Fibroblast of lung (primary cell): Measurements from ENCODE around the gene SREBF1. TPM values are rescaled to one million over a fixed set of nuclear protein-coding genes. Genes with fewer than 3 reads are reported as not detected.

Experiments used
- DNase-seq, 2 donors: peaks; one replicate each; pipeline versions ENCODE4 v3.0.0 to v3.0.0-alpha.2; 2010; ENCODE audit warnings: low read depth in 2 of 2
- H2AFZ ChIP-seq: 2 replicates; pipeline ENCODE4 v1.5.1; 2012; ENCODE audit warnings: low read length, control low read depth, inconsistent platforms
- H3K27ac ChIP-seq: 2 replicates; pipeline ENCODE4 v1.5.1; 2011; ENCODE audit warnings: low read length, control low read depth; ENCODE audit not compliant: insufficient read depth
- H3K27me3 ChIP-seq: 2 replicates; pipeline ENCODE4 v1.5.1; 2011; ENCODE audit warnings: mild to moderate bottlenecking, low read length; ENCODE audit not compliant: control insufficient read depth, insufficient read depth
- H3K36me3 ChIP-seq: 2 replicates; pipeline ENCODE4 v1.5.1; 2011; ENCODE audit warnings: low read length; ENCODE audit not compliant: control insufficient read depth, insufficient read depth
- H3K4me1 ChIP-seq: 2 replicates; pipeline ENCODE4 v1.5.1; 2011; ENCODE audit warnings: low read length; ENCODE audit not compliant: control insufficient read depth, insufficient read depth; ENCODE audit errors: extremely low read depth
- H3K4me2 ChIP-seq: 2 replicates; pipeline ENCODE4 v1.5.1; 2011; ENCODE audit warnings: low read length, control low read depth; ENCODE audit not compliant: insufficient read depth; ENCODE audit errors: extremely low read depth
- H3K4me3 ChIP-seq, 4 experiments: fragments of 200-600 bp in 1 of 4; sonication (generic) in 1 of 4; replicated peaks in 1 of 4; 2 replicates each; pipeline ENCODE4 v1.5.1; 2011 to 2016; ENCODE audit warnings: low read length in 4 of 4, low read depth in 3 of 4, mild to moderate bottlenecking in 3 of 4, control low read depth in 2 of 4, inconsistent platforms in 1 of 4, mixed read lengths in 1 of 4; ENCODE audit not compliant: insufficient read depth in 1 of 4; ENCODE audit errors: control extremely low read depth in 1 of 4
- H3K79me2 ChIP-seq: 2 replicates; pipeline ENCODE4 v1.5.1; 2012; ENCODE audit warnings: mild to moderate bottlenecking, low read length, inconsistent platforms; ENCODE audit not compliant: control insufficient read depth, insufficient read depth
- H3K9ac ChIP-seq: 2 replicates; pipeline ENCODE4 v1.5.1; 2011; ENCODE audit warnings: mild to moderate bottlenecking, low read length, control low read depth; ENCODE audit not compliant: insufficient read depth
- H3K9me3 ChIP-seq: 2 replicates; pipeline ENCODE4 v1.5.1; 2012; ENCODE audit warnings: low read depth, low read length; ENCODE audit not compliant: control insufficient read depth, insufficient read depth
- H4K20me1 ChIP-seq: 2 replicates; pipeline ENCODE4 v1.5.1; 2011; ENCODE audit warnings: low read length; ENCODE audit not compliant: control insufficient read depth, insufficient read depth; ENCODE audit errors: extremely low read depth
- EZH2 ChIP-seq: IDR thresholded peaks from 2 replicates; pipeline ENCODE4 v1.5.1; 2012; ENCODE audit warnings: low read length, control low read depth, mild to moderate bottlenecking; ENCODE audit errors: missing control alignments
- polyA plus RNA-seq, 2 donors: library from polyadenylated mRNA; depleted of rRNA in 1 of 2; stranded (reverse) in 1 of 2; unstranded in 1 of 2; fragments of >200 nt; gene quantifications; 2 replicates each; pipeline ENCODE4 v1.2.1, GENCODE V29; 2011 to 2012; ENCODE audit warnings: missing spikeins in 1 of 2
- total RNA-seq: library from RNA; depleted of rRNA; stranded (reverse); fragments of >200 nt; gene quantifications from 2 replicates; pipeline ENCODE4 v1.2.1, GENCODE V29; 2014
- TF ChIP-seq, protein P1 (sequence below), 2 donors: IDR thresholded peaks in 1 of 2; conservative IDR thresholded peaks in 1 of 2; 1 replicate in 1 of 2; 2 replicates in 1 of 2; pipeline ENCODE4 v1.5.1; 2011 to 2012; ENCODE audit warnings: low read length in 2 of 2, control low read depth in 1 of 2, inconsistent platforms in 1 of 2, low read depth in 1 of 2, mild to moderate bottlenecking in 1 of 2

The SREBF1 gene
- total and polyA plus RNA-seq, 2 donors (not counting 1 experiment from before 2014, with no cell fraction given) = 29.7 to 77.6 TPM

DNA sequence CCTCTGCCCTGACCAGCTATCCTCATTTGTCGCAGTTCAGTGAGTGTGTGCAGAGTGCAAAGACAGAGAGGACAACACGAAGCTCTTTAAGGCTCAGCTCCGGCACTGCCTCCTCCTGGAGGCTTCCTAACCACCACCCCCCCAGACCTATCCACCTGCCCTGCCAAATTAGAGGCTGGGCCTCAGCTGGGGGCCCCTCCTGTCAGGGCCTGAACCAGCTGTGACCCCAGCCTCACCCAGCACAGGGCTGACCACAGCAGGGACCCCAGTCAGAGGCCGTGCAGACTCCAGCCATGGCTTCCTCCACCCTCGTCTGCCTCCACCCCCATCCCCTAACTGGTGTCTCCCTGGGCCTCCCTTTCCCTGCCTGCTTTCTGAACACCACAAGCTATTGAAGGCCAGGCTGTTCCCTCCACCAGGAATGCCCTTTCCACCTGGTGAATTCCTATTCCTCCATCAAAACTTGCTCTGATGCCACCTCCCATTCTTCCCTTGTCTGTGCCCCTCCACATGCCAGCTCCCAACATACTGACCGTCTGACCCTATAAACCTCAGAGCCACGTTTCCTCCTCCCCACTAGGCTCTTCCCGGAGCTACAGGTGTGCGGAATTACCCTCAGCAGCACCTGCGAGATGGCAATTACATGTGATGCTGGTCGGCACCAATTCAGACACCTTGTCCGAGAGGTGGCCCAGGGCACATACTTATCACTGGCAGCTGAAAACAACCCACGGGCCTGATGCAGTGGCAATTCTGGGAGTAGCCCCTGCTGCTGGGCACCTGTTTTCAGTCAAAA, 8.8 kb downstream of the SREBF1 start:
- Histone ChIP-seq H3K9ac (no peak overlapping the region), H3K27ac (no peak overlapping the region), H3K9me3 (no peaks in the 10 kb centered on the region), H3K4me2 (no peak overlapping the region), H3K4me1 (peaks cover 25% of the 10 kb centered on the region), H3K79me2 (peaks cover 79% of the 10 kb centered on the region), H2AFZ (no peak overlapping the region), H3K36me3 (peaks cover 4% of the 10 kb centered on the region), H4K20me1 (no peaks in the 10 kb centered on the region), H3K27me3 (no peaks in the 10 kb centered on the region), H3K4me3 (no peak overlapping the region)
- TF ChIP-seq EZH2 = no peak
- TF ChIP-seq, protein P1, sequence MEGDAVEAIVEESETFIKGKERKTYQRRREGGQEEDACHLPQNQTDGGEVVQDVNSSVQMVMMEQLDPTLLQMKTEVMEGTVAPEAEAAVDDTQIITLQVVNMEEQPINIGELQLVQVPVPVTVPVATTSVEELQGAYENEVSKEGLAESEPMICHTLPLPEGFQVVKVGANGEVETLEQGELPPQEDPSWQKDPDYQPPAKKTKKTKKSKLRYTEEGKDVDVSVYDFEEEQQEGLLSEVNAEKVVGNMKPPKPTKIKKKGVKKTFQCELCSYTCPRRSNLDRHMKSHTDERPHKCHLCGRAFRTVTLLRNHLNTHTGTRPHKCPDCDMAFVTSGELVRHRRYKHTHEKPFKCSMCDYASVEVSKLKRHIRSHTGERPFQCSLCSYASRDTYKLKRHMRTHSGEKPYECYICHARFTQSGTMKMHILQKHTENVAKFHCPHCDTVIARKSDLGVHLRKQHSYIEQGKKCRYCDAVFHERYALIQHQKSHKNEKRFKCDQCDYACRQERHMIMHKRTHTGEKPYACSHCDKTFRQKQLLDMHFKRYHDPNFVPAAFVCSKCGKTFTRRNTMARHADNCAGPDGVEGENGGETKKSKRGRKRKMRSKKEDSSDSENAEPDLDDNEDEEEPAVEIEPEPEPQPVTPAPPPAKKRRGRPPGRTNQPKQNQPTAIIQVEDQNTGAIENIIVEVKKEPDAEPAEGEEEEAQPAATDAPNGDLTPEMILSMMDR (conservative IDR thresholded peaks at IDR 0.05 in 1 of 2, IDR thresholded peaks at IDR 0.05 in 1 of 2; ENCODE audit: low read depth in 1 of 2, low read length in 2 of 2) = no peak
- no peak for DNase-seq

DNA sequence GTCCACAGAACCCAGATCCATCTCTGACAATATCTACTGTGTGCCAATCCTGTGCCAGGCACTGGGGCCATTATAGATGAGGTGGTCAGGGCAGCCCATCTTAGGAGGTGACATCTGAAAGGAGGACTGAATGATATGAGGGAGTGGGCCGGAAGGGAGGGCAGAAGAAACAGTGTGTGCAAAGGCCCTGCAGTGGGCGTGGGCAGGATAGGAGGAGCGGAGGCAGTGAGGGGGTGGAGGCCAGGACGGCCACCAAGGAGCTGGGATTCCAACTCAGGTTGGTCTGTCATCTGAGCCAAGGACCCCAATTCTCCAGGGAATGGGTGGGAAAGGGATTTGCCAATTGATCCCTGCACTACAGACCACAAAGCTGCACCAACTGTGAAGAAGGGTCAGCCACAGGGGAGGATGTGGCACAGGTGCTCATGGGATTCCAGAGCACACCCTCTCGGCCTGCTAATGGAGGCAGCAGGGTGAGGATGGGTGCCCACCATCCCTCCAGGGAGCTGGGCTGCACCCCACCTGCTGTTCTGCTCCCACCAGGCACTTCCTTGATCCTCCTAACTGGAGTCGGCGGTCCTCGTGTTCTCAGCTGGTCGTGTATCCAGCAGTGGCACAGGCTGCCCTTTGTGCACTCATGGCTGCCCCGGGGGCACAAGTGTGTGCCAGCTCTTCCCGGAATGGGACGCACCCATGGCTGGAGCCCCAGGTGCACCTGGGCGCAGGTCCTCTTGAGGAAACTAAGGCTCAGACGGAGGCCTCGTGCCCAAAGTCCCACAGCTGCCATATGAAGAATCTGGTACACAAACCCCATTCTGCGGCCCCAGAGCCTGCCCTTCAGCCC, 9.6 kb downstream of the SREBF1 start:
- peaks cover 30% of the 10 kb centered on the region for H3K4me1 ChIP-seq
- TF ChIP-seq, protein P1 (conservative IDR thresholded peaks at IDR 0.05 in 1 of 2, IDR thresholded peaks at IDR 0.05 in 1 of 2; ENCODE audit: low read depth in 1 of 2, low read length in 2 of 2) = no peak
- TF ChIP-seq EZH2 = no peak

DNA sequence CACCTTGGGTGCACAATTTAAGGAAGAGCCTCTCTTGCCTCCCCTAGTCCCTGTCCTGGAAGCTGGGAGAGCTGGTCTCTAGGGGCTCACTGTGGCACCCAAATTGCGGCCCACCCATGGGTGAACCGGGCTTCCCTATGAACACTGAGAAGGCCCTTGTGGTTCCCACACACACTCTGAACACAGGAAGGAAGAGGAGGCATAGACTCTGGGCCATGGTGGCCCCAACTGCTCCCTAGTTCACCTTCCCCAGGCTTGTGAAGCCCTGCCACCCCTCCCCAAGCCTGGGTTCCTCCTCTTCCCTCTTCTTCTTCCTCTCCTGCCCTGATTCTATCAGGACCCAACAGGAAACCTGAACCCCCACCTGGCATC, 10.5 kb downstream of the SREBF1 start:
- H3K27ac ChIP-seq = no peak overlapping the region
- peaks cover 38% of the 10 kb centered on the region for H3K4me1 ChIP-seq
- H3K4me2 ChIP-seq = no peak overlapping the region

More for the DNA sequence above, 9.6 kb downstream of the SREBF1 start:
- no peaks in the 10 kb centered on the region for H4K20me1 ChIP-seq
- peaks cover 81% of the 10 kb centered on the region for H3K79me2 ChIP-seq
- no peaks in the 10 kb centered on the region for H3K9me3 ChIP-seq
- no peak overlapping the region for H3K27ac ChIP-seq
- no peak overlapping the region for H3K4me3 ChIP-seq
- H3K36me3 ChIP-seq = peaks cover 4% of the 10 kb centered on the region
- H3K27me3 ChIP-seq = no peaks in the 10 kb centered on the region
- H3K9ac ChIP-seq = no peak overlapping the region
- no peak overlapping the region for H2AFZ ChIP-seq
- DNase-seq = no peak
- no peak overlapping the region for H3K4me2 ChIP-seq

More for the DNA sequence above, 10.5 kb downstream of the SREBF1 start:
- Histone ChIP-seq H3K9ac (no peak overlapping the region), H2AFZ (no peak overlapping the region), H4K20me1 (no peaks in the 10 kb centered on the region), H3K36me3 (peaks cover 3% of the 10 kb centered on the region), H3K79me2 (peaks cover 81% of the 10 kb centered on the region), H3K4me3 (no peak overlapping the region), H3K27me3 (no peaks in the 10 kb centered on the region), H3K9me3 (no peaks in the 10 kb centered on the region)
- DNase-seq = no peak
- TF ChIP-seq EZH2 = no peak
- TF ChIP-seq, protein P1 (conservative IDR thresholded peaks at IDR 0.05 in 1 of 2, IDR thresholded peaks at IDR 0.05 in 1 of 2; ENCODE audit: low read depth in 1 of 2, low read length in 2 of 2) = no peak
